Right atrium auricular region (tissue), 2 donors: ENCODE results near the gene ELOVL7. TPM values are rescaled to one million over a fixed set of nuclear protein-coding genes. Genes with fewer than 3 reads are reported as not detected.

Experiments
- DNase-seq: peaks from one replicate; pipeline ENCODE4 v3.0.0-alpha.2; 2019; ENCODE audit warnings: low spot score
- H3K27ac ChIP-seq, 2 donors: fragments of 200-600 bp; sonication (generic); 1 replicate in 1 of 2; 2 replicates in 1 of 2; pipeline ENCODE4 v1.5.1; 2016 to 2019
- H3K27me3 ChIP-seq, 2 donors: fragments of 200-600 bp; sonication (generic); one replicate each; pipeline versions ENCODE4 v1.5.1 to v1.6.0; 2017 to 2019
- H3K36me3 ChIP-seq: fragments of 200-600 bp; sonication (generic); one replicate; pipeline ENCODE4 v1.5.1; 2016
- H3K4me1 ChIP-seq, 2 donors: fragments of 200-600 bp; sonication (generic); one replicate each; pipeline versions ENCODE4 v1.5.1 to v1.6.0; 2017 to 2019
- H3K4me3 ChIP-seq, 2 donors: fragments of 200-600 bp; sonication (generic); 1 replicate in 1 of 2; 2 replicates in 1 of 2; pipeline ENCODE4 v1.5.1; 2017 to 2019; ENCODE audit warnings: mild to moderate bottlenecking in 1 of 2, moderate library complexity in 1 of 2
- H3K9me3 ChIP-seq, 2 donors: fragments of 200-600 bp; sonication (generic); one replicate each; pipeline ENCODE4 v1.5.1; 2019
- CTCF ChIP-seq, 2 donors: fragments of 200-600 bp; sonication (generic); IDR thresholded peaks; one replicate each; pipeline ENCODE4 v1.5.1; 2019; ENCODE audit warnings: antibody characterized with exemption in 2 of 2
- total RNA-seq, 2 donors: library from RNA; depleted of rRNA; stranded (reverse); fragments of >200 nt; gene quantifications; one replicate each; pipeline ENCODE4 v1.1.0, GENCODE V29; 2016

The ELOVL7 gene
- total RNA-seq, 2 donors from 2014 or later, result 0.43 to 1.5 TPM

- Histone ChIP-seq H3K36me3 (no peaks in the 10 kb centered on the region), H3K4me3 (no peak overlapping the region), H3K4me1 (no peaks in the 10 kb centered on the region), H3K27me3 (no peaks in the 10 kb centered on the region), H3K27ac (no peak overlapping the region), H3K9me3 (no peaks in the 10 kb centered on the region)
- TF ChIP-seq CTCF (IDR thresholded peaks at IDR 0.05), result no peak
- DNase-seq, result no peak
Observed at GRCh38 chr5:60789551-60789950, 54.5 kb downstream of the ELOVL7 start.

DNA sequence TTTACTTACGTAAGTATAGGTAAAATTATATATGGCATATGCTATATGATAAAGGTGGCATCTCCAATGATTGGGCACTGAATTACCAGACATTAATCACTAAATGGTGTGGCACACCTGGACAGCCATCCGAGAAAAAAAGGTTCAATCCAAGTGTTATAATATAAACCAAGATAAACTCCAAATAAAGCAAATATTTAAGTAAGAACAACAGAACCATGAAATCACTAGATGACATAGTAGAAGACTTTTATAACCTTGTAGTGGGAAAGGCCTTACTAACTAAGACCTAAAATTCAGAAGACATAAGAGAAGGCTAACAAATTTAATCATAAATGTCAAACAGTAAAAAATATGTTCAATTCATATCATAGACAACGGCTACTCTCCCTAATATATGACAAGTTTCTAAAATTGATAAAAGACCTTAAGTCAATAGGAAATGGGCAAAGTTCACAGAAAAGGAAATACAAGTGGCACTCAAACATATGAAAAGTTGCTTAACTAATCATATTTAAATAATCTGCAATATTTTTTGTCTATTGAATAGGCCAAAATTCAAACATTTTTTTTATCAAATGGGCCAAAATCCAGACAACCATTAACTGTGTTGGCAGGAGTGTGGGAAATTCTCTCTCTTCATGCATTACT, 55.1 kb downstream of the ELOVL7 start:
- H3K9me3 ChIP-seq, result no peaks in the 10 kb centered on the region
- no peak overlapping the region for H3K4me3 ChIP-seq
- no peak for DNase-seq
- no peak overlapping the region for H3K27ac ChIP-seq
- no peaks in the 10 kb centered on the region for H3K36me3 ChIP-seq
- no peak for TF ChIP-seq CTCF (IDR thresholded peaks at IDR 0.05)
- H3K4me1 ChIP-seq, result no peaks in the 10 kb centered on the region
- H3K27me3 ChIP-seq, result no peaks in the 10 kb centered on the region

- Histone ChIP-seq H3K36me3 (no peaks in the 10 kb centered on the region), H3K9me3 (no peaks in the 10 kb centered on the region), H3K4me3 (no peak overlapping the region), H3K27me3 (no peaks in the 10 kb centered on the region), H3K4me1 (no peaks in the 10 kb centered on the region), H3K27ac (no peak overlapping the region)
- TF ChIP-seq CTCF (IDR thresholded peaks at IDR 0.05), result no peak
- DNase-seq, result no peak
Observed at GRCh38 chr5:60779466-60779865, 64.6 kb downstream of the ELOVL7 start.

GRCh38 chr5:60776343-60776742, 67.7 kb downstream of the ELOVL7 start:
- Histone ChIP-seq H3K9me3 (no peaks in the 10 kb centered on the region), H3K4me1 (no peaks in the 10 kb centered on the region), H3K27ac (no peak overlapping the region), H3K4me3 (no peak overlapping the region), H3K27me3 (no peaks in the 10 kb centered on the region), H3K36me3 (no peaks in the 10 kb centered on the region)
- no peak for TF ChIP-seq CTCF (IDR thresholded peaks at IDR 0.05)
- no peak for DNase-seq

DNA sequence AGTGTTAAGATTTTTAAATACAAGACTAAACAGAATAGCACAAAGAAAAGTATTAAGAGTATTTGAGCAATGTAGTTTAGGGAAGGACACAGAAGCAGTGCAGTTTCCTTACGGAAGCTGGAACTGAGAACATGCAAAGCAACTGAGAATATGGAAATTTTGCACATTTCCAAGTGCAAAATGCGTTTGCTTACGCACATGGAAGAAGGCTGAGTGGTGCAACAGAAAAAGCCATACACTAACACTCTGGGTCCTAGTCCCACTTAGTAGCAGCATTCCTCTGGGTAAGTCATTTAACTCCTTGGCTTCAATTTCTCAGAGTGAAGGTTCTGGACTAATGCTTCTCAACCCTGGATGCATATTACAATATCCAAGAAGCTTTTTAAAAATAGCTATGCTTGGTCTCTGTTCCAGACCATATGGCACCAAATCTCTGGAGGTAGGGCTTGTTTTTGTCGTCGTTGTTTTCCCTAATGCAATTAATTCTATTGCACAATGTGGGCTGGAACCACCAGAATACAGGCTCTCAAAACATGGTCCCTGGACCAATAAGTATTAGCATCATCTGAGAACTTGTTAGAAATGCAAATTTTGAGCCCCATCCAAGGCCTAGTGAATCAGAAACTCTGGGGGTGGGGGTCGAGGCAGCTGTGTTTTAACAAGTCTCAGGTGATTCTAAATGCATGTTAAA, 78.9 kb downstream of the ELOVL7 start:
- no peaks in the 10 kb centered on the region for H3K27me3 ChIP-seq
- DNase-seq, result no peak

More for the DNA sequence above, 78.9 kb downstream of the ELOVL7 start:
- TF ChIP-seq CTCF (IDR thresholded peaks at IDR 0.05), result no peak
- no peaks in the 10 kb centered on the region for H3K9me3 ChIP-seq
- H3K27ac ChIP-seq, result no peak overlapping the region
- no peaks in the 10 kb centered on the region for H3K36me3 ChIP-seq
- no peaks in the 10 kb centered on the region for H3K4me1 ChIP-seq
- H3K4me3 ChIP-seq, result no peak overlapping the region
